ENCODE data around the gene SORCS2. TPM values are rescaled to one million over a fixed set of nuclear protein-coding genes. Genes with fewer than 3 reads are reported as not detected.

The SORCS2 gene
- total RNA-seq, 2 donors from 2014 or later: 1.5 to 1.7 TPM

- H3K27ac ChIP-seq: no peak overlapping the region
- H3K4me1 ChIP-seq: peaks cover 0 to 8% of the 10 kb centered on the region in 2 donors
- no peaks in the 10 kb centered on the region for H3K27me3 ChIP-seq
- no peak for DNase-seq (ENCODE audit: low spot score)
- no peak overlapping the region for H3K4me3 ChIP-seq
- H3K9me3 ChIP-seq: no peaks in the 10 kb centered on the region
- H3K36me3 ChIP-seq: no peaks in the 10 kb centered on the region
- no peak for TF ChIP-seq CTCF (IDR thresholded peaks at IDR 0.05)
Observed at GRCh38 chr4:7652006-7652405, 459.7 kb downstream of the SORCS2 start.

GRCh38 chr4:7652451-7652881, 460.1 kb downstream of the SORCS2 start:
- H3K4me3 ChIP-seq: no peak overlapping the region
- no peak for TF ChIP-seq CTCF (IDR thresholded peaks at IDR 0.05)
- no peaks in the 10 kb centered on the region for H3K36me3 ChIP-seq
- no peaks in the 10 kb centered on the region for H3K9me3 ChIP-seq
- H3K27ac ChIP-seq: no peak overlapping the region
- H3K27me3 ChIP-seq: no peaks in the 10 kb centered on the region
- DNase-seq (ENCODE audit: low spot score): no peak
- H3K4me1 ChIP-seq: peaks cover 0 to 8% of the 10 kb centered on the region in 2 donors

- TF ChIP-seq CTCF (IDR thresholded peaks at IDR 0.05): no peak
- Histone ChIP-seq H3K27ac (no peak overlapping the region), H3K9me3 (no peaks in the 10 kb centered on the region), H3K36me3 (no peaks in the 10 kb centered on the region), H3K4me3 (no peak overlapping the region), H3K4me1 (peaks cover 0 to 8% of the 10 kb centered on the region in 2 donors), H3K27me3 (no peaks in the 10 kb centered on the region)
- no peak for DNase-seq (ENCODE audit: low spot score)
Observed at GRCh38 chr4:7652906-7653305, 460.6 kb downstream of the SORCS2 start.

GRCh38 chr4:7653510-7654369, 461.4 kb downstream of the SORCS2 start:
- no peak for TF ChIP-seq CTCF (IDR thresholded peaks at IDR 0.05)
- Histone ChIP-seq H3K4me1 (peaks cover 0 to 8% of the 10 kb centered on the region in 2 donors), H3K27me3 (no peaks in the 10 kb centered on the region), H3K9me3 (no peaks in the 10 kb centered on the region), H3K27ac (no peak overlapping the region), H3K36me3 (no peaks in the 10 kb centered on the region), H3K4me3 (no peak overlapping the region)
- no peak for DNase-seq (ENCODE audit: low spot score)

- no peak for DNase-seq (ENCODE audit: low spot score)
- H3K4me3 ChIP-seq: no peak overlapping the region
Observed at GRCh38 chr4:7654550-7655445, 462.5 kb downstream of the SORCS2 start.

More at GRCh38 chr4:7654550-7655445, 462.5 kb downstream of the SORCS2 start:
- no peak for TF ChIP-seq CTCF (IDR thresholded peaks at IDR 0.05)
- Histone ChIP-seq H3K27me3 (no peaks in the 10 kb centered on the region), H3K36me3 (no peaks in the 10 kb centered on the region), H3K27ac (no peak overlapping the region), H3K4me1 (peaks cover 0 to 8% of the 10 kb centered on the region in 2 donors), H3K9me3 (no peaks in the 10 kb centered on the region)
